ENCODE results near the gene OSBPL8. TPM values are rescaled to one million over a fixed set of nuclear protein-coding genes. Genes with fewer than 3 reads are reported as not detected.

The OSBPL8 gene
- total and polyA plus RNA-seq, 2 donors (not counting 1 experiment from before 2014, with no cell fraction given) = 11.1 to 112 TPM

- Histone ChIP-seq H3K4me2 (replicated peaks; ENCODE audit: low read depth, low read length, poor library complexity, severe bottlenecking) (no peak overlapping the region), H3K27ac (ENCODE audit: low read length in 2 of 2) (no peak overlapping the region), H4K20me1 (ENCODE audit: control insufficient read depth, insufficient read depth, low read length, poor library complexity, severe bottlenecking) (peaks cover 28% of the 10 kb centered on the region), H2AFZ (ENCODE audit: insufficient read depth, low read depth, low read length, poor library complexity, severe bottlenecking) (no peak overlapping the region), H3K79me2 (ENCODE audit: control insufficient read depth, insufficient read depth, low read length) (peaks cover 95% of the 10 kb centered on the region), H3K9ac (ENCODE audit: low read length) (no peak overlapping the region), H3K4me3 (ENCODE audit: control extremely low read depth in 1 of 5, extremely low read depth in 1 of 5, insufficient read depth in 1 of 5, low read depth in 2 of 5, low read length in 4 of 5) (no peak overlapping the region), H3K36me3 (replicated peaks in 1 of 2; ENCODE audit: control extremely low read depth in 1 of 2, control insufficient read depth in 1 of 2, extremely low read depth in 1 of 2, insufficient read depth in 2 of 2, low read length in 1 of 2) (peaks cover 0 to 4% of the 10 kb centered on the region in 2 experiments), H3K9me3 (ENCODE audit: control extremely low read depth in 1 of 3, control insufficient read depth in 2 of 3, insufficient read depth in 1 of 3, low read length in 2 of 3) (peaks cover 7 to 21% (median 14%) of the 10 kb centered on the region in 3 donors), H3K27me3 (replicated peaks in 1 of 4; ENCODE audit: control extremely low read depth in 1 of 4, control insufficient read depth in 3 of 4, insufficient read depth in 4 of 4, low read length in 3 of 4) (no peaks in the 10 kb centered on the region), H3K4me1 (ENCODE audit: control insufficient read depth in 2 of 2, insufficient read depth in 2 of 2, low read length in 2 of 2) (peaks cover 12 to 14% of the 10 kb centered on the region in 2 donors)
- Mint-ChIP-seq H3K27me3 (no peaks in the 10 kb centered on the region), H3K4me3 (no peak overlapping the region), H3K27ac (no peak overlapping the region), H3K9me3 (ENCODE audit: insufficient read depth) (peaks cover 5% of the 10 kb centered on the region), H3K4me1 (peaks cover 27% of the 10 kb centered on the region)
- ChIA-PET POLR2A (no interaction called here), CTCF (no interaction called here)
- DNase-seq (no peak), ATAC-seq (ENCODE audit: low read depth) (no peak)
- no peak for TF ChIP-seq EZH2 (IDR thresholded peaks at IDR 0.05; ENCODE audit: borderline replicate concordance, insufficient read depth, low read depth, low read length, poor library complexity, severe bottlenecking)
- TF ChIP-seq, protein P1, sequence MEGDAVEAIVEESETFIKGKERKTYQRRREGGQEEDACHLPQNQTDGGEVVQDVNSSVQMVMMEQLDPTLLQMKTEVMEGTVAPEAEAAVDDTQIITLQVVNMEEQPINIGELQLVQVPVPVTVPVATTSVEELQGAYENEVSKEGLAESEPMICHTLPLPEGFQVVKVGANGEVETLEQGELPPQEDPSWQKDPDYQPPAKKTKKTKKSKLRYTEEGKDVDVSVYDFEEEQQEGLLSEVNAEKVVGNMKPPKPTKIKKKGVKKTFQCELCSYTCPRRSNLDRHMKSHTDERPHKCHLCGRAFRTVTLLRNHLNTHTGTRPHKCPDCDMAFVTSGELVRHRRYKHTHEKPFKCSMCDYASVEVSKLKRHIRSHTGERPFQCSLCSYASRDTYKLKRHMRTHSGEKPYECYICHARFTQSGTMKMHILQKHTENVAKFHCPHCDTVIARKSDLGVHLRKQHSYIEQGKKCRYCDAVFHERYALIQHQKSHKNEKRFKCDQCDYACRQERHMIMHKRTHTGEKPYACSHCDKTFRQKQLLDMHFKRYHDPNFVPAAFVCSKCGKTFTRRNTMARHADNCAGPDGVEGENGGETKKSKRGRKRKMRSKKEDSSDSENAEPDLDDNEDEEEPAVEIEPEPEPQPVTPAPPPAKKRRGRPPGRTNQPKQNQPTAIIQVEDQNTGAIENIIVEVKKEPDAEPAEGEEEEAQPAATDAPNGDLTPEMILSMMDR (IDR thresholded peaks at IDR 0.05) = no peak
- intact Hi-C loops (cut with micrococcal nuclease) = no loop called here
Measured at GRCh38 chr12:76523408-76523807, 36.2 kb downstream of the OSBPL8 start.

- Histone ChIP-seq H3K4me3 (ENCODE audit: control extremely low read depth in 1 of 5, extremely low read depth in 1 of 5, insufficient read depth in 1 of 5, low read depth in 2 of 5, low read length in 4 of 5) (no peak overlapping the region), H3K9ac (ENCODE audit: low read length) (no peak overlapping the region), H3K4me2 (replicated peaks; ENCODE audit: low read depth, low read length, poor library complexity, severe bottlenecking) (no peak overlapping the region), H3K27me3 (replicated peaks in 1 of 4; ENCODE audit: control extremely low read depth in 1 of 4, control insufficient read depth in 3 of 4, insufficient read depth in 4 of 4, low read length in 3 of 4) (no peaks in the 10 kb centered on the region), H3K27ac (ENCODE audit: low read length in 2 of 2) (no peak overlapping the region), H4K20me1 (ENCODE audit: control insufficient read depth, insufficient read depth, low read length, poor library complexity, severe bottlenecking) (peaks cover 21% of the 10 kb centered on the region), H3K4me1 (ENCODE audit: control insufficient read depth in 2 of 2, insufficient read depth in 2 of 2, low read length in 2 of 2) (peaks cover 12 to 14% of the 10 kb centered on the region in 2 donors), H3K9me3 (ENCODE audit: control extremely low read depth in 1 of 3, control insufficient read depth in 2 of 3, insufficient read depth in 1 of 3, low read length in 2 of 3) (peaks cover 7 to 27% (median 15%) of the 10 kb centered on the region in 3 donors), H3K79me2 (ENCODE audit: control insufficient read depth, insufficient read depth, low read length) (peaks cover 95% of the 10 kb centered on the region), H3K36me3 (replicated peaks in 1 of 2; ENCODE audit: control extremely low read depth in 1 of 2, control insufficient read depth in 1 of 2, extremely low read depth in 1 of 2, insufficient read depth in 2 of 2, low read length in 1 of 2) (peaks cover 2 to 6% of the 10 kb centered on the region in 2 experiments), H2AFZ (ENCODE audit: insufficient read depth, low read depth, low read length, poor library complexity, severe bottlenecking) (no peak overlapping the region)
- intact Hi-C loops (cut with micrococcal nuclease) = no loop called here
- Mint-ChIP-seq H3K27ac (no peak overlapping the region), H3K9me3 (ENCODE audit: insufficient read depth) (peaks cover 5% of the 10 kb centered on the region), H3K4me3 (no peak overlapping the region), H3K4me1 (peaks cover 37% of the 10 kb centered on the region), H3K27me3 (no peaks in the 10 kb centered on the region)
- ChIA-PET POLR2A (no interaction called here), CTCF (no interaction called here)
- DNase-seq (no peak), ATAC-seq (ENCODE audit: low read depth) (no peak)
- no peak for TF ChIP-seq EZH2 (IDR thresholded peaks at IDR 0.05; ENCODE audit: borderline replicate concordance, insufficient read depth, low read depth, low read length, poor library complexity, severe bottlenecking)
- TF ChIP-seq, protein P1 (IDR thresholded peaks at IDR 0.05) = no peak
Measured at GRCh38 chr12:76520348-76520747, 39.2 kb downstream of the OSBPL8 start.

All from B cell (primary cell).